Prostate gland (tissue), 2 donors: ENCODE data around the gene ZNF267. TPM values are rescaled to one million over a fixed set of nuclear protein-coding genes. Genes with fewer than 3 reads are reported as not detected.

ENCODE experiments used
- DNase-seq: peaks from one replicate; pipeline ENCODE4 v3.0.0-alpha.2; 2019; ENCODE audit warnings: low spot score
- H3K27ac ChIP-seq, 2 donors: fragments of 200-600 bp; sonication (generic); 2 replicates each; pipeline ENCODE4 v1.5.1; 2017 to 2019
- H3K27me3 ChIP-seq: fragments of 200-600 bp; sonication (generic); replicated peaks from 2 replicates; pipeline ENCODE4 v1.5.1; 2019; ENCODE audit not compliant: insufficient read depth
- H3K36me3 ChIP-seq, 2 donors: fragments of 200-600 bp; sonication (generic); 1 replicate in 1 of 2; 2 replicates in 1 of 2; pipeline versions ENCODE4 v1.5.1 to v1.8.1; 2017 to 2019
- H3K4me1 ChIP-seq: fragments of 200-600 bp; sonication (generic); replicated peaks from 2 replicates; pipeline ENCODE4 v1.5.1; 2019
- H3K4me3 ChIP-seq, 2 donors: fragments of 200-600 bp; sonication (generic); 2 replicates each; pipeline ENCODE4 v1.5.1; 2017 to 2019
- H3K9me3 ChIP-seq: fragments of 200-600 bp; sonication (generic); 2 replicates; pipeline ENCODE4 v1.5.1; 2017
- CTCF ChIP-seq, 4 experiments: fragments of 200-600 bp in 2 of 4; fragments of 450-650 bp in 2 of 4; sonication (generic) in 2 of 4; IDR thresholded peaks; 1 replicate in 3 of 4; 2 replicates in 1 of 4; pipeline ENCODE4 v1.5.1; 2016 to 2019; ENCODE audit warnings: antibody characterized with exemption in 4 of 4, mild to moderate bottlenecking in 2 of 4, moderate library complexity in 2 of 4
- POLR2A ChIP-seq: fragments of 450-650 bp; IDR thresholded peaks from one replicate; pipeline ENCODE4 v1.6.1; 2016; ENCODE audit warnings: antibody characterized with exemption, mild to moderate bottlenecking
- POLR2AphosphoS5 ChIP-seq: sonication (generic); formaldehyde crosslinking; IDR thresholded peaks from one replicate; pipeline ENCODE4 v1.6.1; 2017; ENCODE audit warnings: antibody characterized with exemption
- WGBS: methylation state at CpG from one replicate; pipeline ENCODE4 v1.1.5; 2018; 5-methylcytosine and 5-hydroxymethylcytosine counted together
- intact Hi-C: fragments of 100-400 bp; cut with DNase I; formaldehyde crosslinking; loops from one replicate; pipeline ENCODE4 v1.14.2; 2022
- total RNA-seq, 2 donors: library from RNA; depleted of rRNA; stranded (reverse); fragments of >200 nt; gene quantifications; one replicate each; pipeline ENCODE4 v1.1.0, GENCODE V29; 2016

Gene ZNF267
- total RNA-seq, 2 donors from 2014 or later: 6.9 to 21.4 TPM

GRCh38 chr16:31860508-31860907 is 13.1 kb upstream of the ZNF267 start:
- intact Hi-C loops: loop anchor here (10.0 kb wide), 1 partner anchor 706 kb away; the partner anchor contains the start of gene PRSS36
- no peaks in the 10 kb centered on the region for H3K36me3 ChIP-seq
- 71% methylated on average over 3 of the region's 3 CpGs for WGBS
- H3K27ac ChIP-seq: no peak overlapping the region
- no peaks in the 10 kb centered on the region for H3K9me3 ChIP-seq
- H3K4me1 ChIP-seq: no peaks in the 10 kb centered on the region
- H3K27me3 ChIP-seq: no peaks in the 10 kb centered on the region
- no peak for DNase-seq
- TF ChIP-seq POLR2A (no peak), POLR2AphosphoS5 (no peak), CTCF (IDR thresholded peaks at IDR 0.05) (no peak)
- no peak overlapping the region for H3K4me3 ChIP-seq

- Histone ChIP-seq H3K9me3 (no peaks in the 10 kb centered on the region), H3K27ac (no peak overlapping the region), H3K4me1 (no peaks in the 10 kb centered on the region), H3K27me3 (no peaks in the 10 kb centered on the region), H3K4me3 (no peak overlapping the region), H3K36me3 (no peaks in the 10 kb centered on the region)
- DNase-seq: no peak
- WGBS: 66% methylated on average over 4 of the region's 4 CpGs
- TF ChIP-seq CTCF (IDR thresholded peaks at IDR 0.05) (no peak), POLR2A (no peak), POLR2AphosphoS5 (no peak)
- intact Hi-C loops: loop anchor here (10.0 kb wide), 1 partner anchor 707 kb away; the partner anchor contains the start of gene PRSS36
Observed at GRCh38 chr16:31861455-31861854, 12.2 kb upstream of the ZNF267 start.

- Histone ChIP-seq H3K4me3 (no peak overlapping the region), H3K9me3 (no peaks in the 10 kb centered on the region), H3K36me3 (no peaks in the 10 kb centered on the region), H3K27me3 (no peaks in the 10 kb centered on the region), H3K27ac (no peak overlapping the region), H3K4me1 (no peaks in the 10 kb centered on the region)
- WGBS: 95% methylated on average over 3 of the region's 3 CpGs
- TF ChIP-seq CTCF (IDR thresholded peaks at IDR 0.05): no peak
- no peak for TF ChIP-seq POLR2A
- TF ChIP-seq POLR2AphosphoS5: no peak
- intact Hi-C loops: loop anchor here (10.0 kb wide), 1 partner anchor 708 kb away; the partner anchor contains the start of gene PRSS36
- DNase-seq: no peak
Observed at GRCh38 chr16:31862761-31863160, 10.8 kb upstream of the ZNF267 start.

GRCh38 chr16:31868164-31868563 is 5.4 kb upstream of the ZNF267 start:
- intact Hi-C loops: loop anchor here (10.0 kb wide), 1 partner anchor 713 kb away; the partner anchor contains the start of gene PRSS36
- 17% methylated on average over 3 of the region's 3 CpGs for WGBS
- Histone ChIP-seq H3K27ac (no peak overlapping the region), H3K9me3 (no peaks in the 10 kb centered on the region), H3K4me1 (no peaks in the 10 kb centered on the region), H3K36me3 (no peaks in the 10 kb centered on the region), H3K27me3 (no peaks in the 10 kb centered on the region), H3K4me3 (no peak overlapping the region)
- TF ChIP-seq CTCF (IDR thresholded peaks at IDR 0.05): no peak
- TF ChIP-seq POLR2A: no peak
- TF ChIP-seq POLR2AphosphoS5: no peak
- DNase-seq: no peak

- H3K27ac ChIP-seq: no peak overlapping the region
- H3K9me3 ChIP-seq: no peaks in the 10 kb centered on the region
- TF ChIP-seq POLR2A (no peak), CTCF (IDR thresholded peaks at IDR 0.05) (peak; percentile 75 to 79 (median 77)), POLR2AphosphoS5 (peak; percentile 48)
- 15% methylated on average over 8 of the region's 8 CpGs for WGBS
- H3K4me1 ChIP-seq: no peaks in the 10 kb centered on the region
- intact Hi-C loops: loop anchor here (10.0 kb wide), 1 partner anchor 714 kb away; the partner anchor contains the start of gene PRSS36
- H3K27me3 ChIP-seq: no peaks in the 10 kb centered on the region
- no peak overlapping the region for H3K4me3 ChIP-seq
- H3K36me3 ChIP-seq: no peaks in the 10 kb centered on the region
- DNase-seq: peak; percentile 68
Observed at GRCh38 chr16:31868691-31869167, 4.9 kb upstream of the ZNF267 start.
